CD4-positive, alpha-beta T cell treated with Interleukin-15 for 4 hours (primary cell): Measurements from ENCODE around the gene CAMK4.

Experiments used
- DNase-seq: peaks from one replicate; pipeline ENCODE4 v3.0.0-alpha.2; 2020; ENCODE audit warnings: low spot score

Gene CAMK4

DNA sequence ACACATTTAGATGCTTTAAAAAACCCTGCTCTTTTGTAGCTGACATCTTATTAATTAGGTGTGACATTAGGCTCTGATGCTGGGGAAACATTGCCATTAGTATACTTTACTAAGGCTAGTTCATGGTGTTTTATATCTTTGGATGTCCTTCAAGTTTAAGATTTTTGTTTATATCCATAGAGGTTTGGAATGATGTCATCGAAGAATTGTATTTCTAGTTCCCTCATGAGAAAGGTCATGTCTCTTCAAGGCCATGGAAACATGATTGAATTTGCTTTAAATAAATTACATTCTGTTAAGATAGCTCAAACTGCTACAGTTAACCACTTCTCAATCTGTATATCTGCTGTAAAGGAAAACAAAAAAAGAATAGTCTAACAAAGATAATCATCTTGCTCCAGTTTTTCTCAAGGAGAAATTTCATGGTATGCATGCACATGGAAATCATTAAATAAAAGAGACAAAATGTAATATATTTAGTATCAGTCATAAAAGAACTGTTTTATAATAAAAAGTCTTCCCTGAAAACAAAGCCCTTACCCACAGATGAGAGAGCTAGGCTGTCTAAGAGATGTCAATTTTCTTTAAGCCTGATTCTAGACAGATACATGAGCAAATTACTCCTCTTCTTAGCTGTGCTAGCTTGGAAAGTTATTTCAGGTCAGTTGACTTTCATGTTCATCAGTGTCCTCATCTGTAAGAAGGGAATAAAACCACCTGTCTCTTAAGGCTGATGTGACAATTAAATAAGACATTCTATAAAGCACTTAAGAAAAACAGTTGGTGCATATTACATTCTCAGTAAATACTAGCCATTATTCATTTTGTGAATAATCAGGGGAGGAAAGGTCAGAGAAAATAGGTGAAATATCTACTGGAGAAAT is 313.2 kb downstream of the CAMK4 start:
- no peak for DNase-seq
